T-helper 1 cell (primary cell): ENCODE results near the gene ZNF701.
A peak's percentile ranks its signal among the peaks of the same experiment; 100 is the strongest.
"Not testable (repeated sequence)": the region's sequence is repeated elsewhere in the genome, so short reads cannot be mapped to it uniquely, and the experiment has no call there.

Experiments
- DNase-seq, 5 donors: peaks; one replicate each; pipeline ENCODE4 v3.0.0-alpha.2; 2012 to 2020
- total RNA-seq, 4 donors: gene quantifications; one replicate each; lab custom pipeline; 2026; lab: John Stamatoyannopoulos, UW

The ZNF701 gene
- total RNA-seq, result 7.9 to 20.7 (median 16.8) reads per million in 4 donors

- DNase-seq, result peak; percentile 87 to 94 (median 91)
Measured at GRCh38 chr19:52570000-52570861, at the start of gene ZNF701. TSS of gene ZNF701 (plus strand) at chr19:52570287. CDS start at chr19:52574148, 3,861 bp downstream.

GRCh38 chr19:52522551-52522950 lies 47.5 kb upstream of the ZNF701 start:
- DNase-seq, result no peak

- DNase-seq, result no peak
Measured at GRCh38 chr19:52524086-52524485, 46.0 kb upstream of the ZNF701 start.

GRCh38 chr19:52527134-52527955 lies 42.7 kb upstream of the ZNF701 start, which contains the start of gene ZNF808:
TSS of gene ZNF808 (plus strand) at chr19:52527668. CDS start at chr19:52543285, 15,617 bp downstream.
- peak; percentile 93 to 97 (median 97) for DNase-seq

DNA sequence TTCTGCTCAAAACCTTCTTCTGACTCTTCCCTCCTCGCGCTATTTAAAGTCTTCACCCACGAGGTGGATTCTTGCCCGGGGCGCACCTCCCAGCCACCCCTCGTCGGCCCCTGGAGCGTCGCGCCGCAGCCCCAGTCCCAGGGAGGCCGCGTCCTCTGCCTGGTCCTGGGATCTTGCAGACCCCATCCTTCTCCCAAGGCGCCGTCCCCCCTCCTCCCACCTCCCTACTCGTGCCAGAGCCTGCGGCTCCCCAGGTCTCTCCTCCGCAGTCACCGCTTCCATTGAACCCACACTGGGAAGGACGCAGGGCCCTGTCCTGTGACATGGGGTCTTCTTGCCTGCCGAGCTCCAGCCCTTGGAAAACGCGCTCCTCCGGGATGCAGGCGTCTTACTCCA lies 42.1 kb upstream of the ZNF701 start:
- DNase-seq, result no peak

DNA sequence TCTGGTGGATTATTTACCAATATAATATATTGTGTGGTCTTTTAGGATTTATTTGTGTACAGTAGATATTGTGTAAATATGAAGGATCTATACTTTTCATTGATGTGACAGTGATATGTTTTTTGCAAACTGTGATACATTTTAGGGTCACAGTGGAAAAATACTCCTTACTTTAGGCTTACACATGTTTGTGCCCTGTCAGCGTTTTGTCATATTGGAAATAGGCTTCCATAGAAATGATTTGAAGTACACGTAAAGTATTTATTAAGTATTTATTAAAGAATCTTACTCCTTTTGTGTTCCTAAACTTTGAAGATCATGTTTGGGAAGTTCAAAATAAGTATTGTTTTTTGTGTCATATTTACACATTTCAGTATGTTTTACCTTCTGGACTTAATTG lies 37.6 kb upstream of the ZNF701 start:
- DNase-seq, result no peak

GRCh38 chr19:52533901-52534300 lies 36.2 kb upstream of the ZNF701 start:
- no peak for DNase-seq

DNA sequence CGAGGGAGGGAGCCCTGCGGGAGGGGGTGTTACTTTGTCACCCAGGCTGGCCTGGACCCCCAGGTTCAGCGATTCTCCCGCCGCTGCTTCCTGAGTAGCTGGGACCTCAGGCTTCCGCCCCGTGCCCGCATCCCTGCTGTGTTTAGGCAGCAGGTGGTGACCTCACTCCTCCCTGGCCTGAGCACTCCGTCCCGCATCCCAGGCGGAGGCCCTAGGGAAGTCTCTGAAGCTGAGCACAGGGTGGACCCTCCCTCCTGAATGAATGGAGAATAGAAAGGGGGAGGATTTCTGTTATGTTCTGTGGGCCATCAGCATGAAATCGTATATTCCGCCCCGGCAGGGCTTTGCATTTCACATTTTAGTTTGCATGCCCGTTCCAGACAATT lies 34.7 kb upstream of the ZNF701 start:
- DNase-seq, result peak in 2 of 5 donors; percentile 5 to 8

DNA sequence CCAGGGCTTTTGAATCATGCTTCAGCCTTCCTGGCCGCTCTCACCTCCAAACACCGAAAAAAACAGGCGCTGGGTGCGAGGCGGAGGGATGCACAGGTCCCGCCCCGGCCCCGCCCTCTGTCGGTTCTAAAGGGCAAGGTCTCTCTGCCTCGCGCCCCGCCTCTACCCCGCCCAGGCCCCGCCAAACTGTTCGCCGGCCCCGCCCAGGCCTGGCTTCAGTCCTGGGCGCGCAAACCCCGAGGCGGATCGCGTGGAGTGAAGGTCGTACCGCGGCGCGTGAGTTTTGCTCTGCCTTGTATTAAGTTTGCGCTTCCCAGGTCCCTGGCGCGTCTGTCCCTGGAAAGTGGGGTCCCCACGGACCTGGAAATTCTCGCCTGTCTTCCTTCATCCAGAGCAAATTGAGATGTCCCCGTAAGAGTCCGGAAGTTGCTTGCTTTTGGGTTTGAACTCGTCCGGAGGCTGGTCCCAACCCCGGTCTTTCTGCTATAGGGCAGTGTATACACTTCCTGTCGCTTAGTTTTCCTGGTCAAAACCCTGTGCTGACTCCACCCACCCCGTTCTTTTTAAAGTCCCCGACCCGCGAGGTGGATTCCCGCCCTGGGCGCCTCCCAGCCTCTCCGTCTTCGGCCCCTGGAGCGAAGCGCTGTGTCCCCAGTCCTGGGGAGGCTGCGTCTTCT lies 34.2 kb upstream of the ZNF701 start:
- DNase-seq, result peak; percentile 86 to 92 (median 90)

GRCh38 chr19:52536448-52536800 lies 33.7 kb upstream of the ZNF701 start:
- peak in 4 of 5 donors; percentile 18 to 59 (median 26) for DNase-seq

DNA sequence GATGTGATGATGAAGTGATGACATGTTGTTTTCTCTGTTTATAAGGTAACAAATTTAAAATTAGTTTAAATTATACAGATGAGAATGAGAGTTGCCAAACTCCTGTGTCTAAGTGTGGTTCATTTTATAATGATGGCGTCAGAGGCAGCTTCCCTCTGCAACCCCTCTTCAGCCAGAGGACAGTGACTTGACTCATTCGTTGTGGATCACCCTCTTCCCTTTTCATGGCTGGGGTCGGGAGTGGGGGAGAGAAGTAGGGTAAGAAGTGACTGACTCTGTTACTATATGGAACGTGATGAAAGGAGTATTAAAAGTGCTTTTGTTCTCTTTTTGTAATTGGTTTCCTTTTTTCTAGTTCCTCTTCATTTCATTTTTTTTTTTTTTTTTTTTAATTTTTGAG lies 31.3 kb upstream of the ZNF701 start:
- not testable (repeated sequence) for DNase-seq

GRCh38 chr19:52541176-52541575 lies 28.9 kb upstream of the ZNF701 start:
- DNase-seq, result not testable (repeated sequence)

DNA sequence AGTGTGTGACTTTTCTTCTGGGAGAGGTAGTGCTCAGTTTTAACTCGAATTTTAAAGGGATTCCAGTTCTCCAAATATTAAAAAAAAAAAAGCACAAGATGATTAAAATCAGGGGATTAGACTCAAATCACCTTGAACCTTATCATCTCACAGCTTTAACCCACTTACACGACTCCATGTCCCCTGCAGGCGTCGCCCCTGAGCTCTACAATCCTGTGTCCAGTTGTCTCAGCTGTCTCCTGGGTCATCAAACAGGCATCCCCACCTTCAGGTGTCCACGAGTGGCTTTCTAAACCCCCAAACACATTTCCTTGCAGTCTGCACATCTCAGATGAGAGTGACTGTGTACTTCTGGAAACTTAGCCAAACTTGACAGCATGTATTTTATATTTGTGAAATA lies 28.5 kb upstream of the ZNF701 start:
- DNase-seq, result no peak

DNA sequence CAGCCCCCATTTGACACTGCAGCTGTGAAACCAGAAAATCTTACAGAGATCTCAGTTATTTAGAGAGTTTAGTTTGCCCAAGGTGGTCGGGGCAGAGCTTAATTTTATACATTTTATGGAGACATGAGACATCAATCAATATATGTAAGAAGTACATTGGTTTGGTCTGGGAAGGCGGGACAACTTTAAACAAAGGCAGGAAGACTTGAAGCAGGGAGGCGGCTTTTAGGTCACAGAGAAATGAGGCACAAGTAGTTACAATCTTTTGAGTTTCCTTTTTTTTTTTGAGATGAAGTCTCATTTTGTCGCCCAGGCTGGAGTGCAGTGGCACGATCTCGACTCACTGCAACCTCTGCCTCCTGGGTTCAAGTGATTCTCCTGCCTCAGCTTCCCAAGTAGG lies 27.5 kb upstream of the ZNF701 start:
- DNase-seq, result not testable (repeated sequence)

DNA sequence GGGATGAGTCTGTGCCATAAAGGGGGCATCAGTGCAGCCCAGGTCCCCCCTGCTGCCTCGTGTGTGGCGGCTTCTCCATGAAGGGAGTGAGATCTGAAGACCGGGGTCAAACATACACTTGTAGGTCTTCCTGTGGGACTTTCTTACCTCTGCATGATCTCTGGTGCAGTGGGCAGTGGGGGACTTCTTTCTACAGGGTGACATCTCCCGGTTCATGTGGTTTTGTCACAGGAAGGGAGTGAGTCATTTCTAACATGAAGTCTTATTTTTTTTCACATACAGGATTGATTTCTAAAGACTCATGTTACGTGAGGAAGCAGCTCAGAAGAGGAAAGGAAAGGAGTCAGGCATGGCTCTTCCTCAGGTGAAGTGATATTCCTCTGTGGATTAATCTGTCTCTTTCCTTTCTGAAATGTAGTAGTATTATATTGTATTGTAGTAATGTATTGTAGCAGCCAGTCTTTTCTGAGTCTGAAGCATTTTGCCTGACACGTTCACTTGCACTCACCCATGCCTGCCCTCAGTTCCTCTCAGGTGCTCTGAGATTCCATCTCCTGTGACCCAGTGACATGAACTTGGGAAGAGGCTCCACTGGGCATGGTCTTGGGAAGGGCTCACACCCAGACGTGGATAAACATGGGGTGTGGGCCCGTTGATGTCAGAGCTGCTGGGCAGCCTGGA lies 27.0 kb upstream of the ZNF701 start:
- peak in 3 of 5 donors; percentile 6 to 62 (median 20) for DNase-seq

GRCh38 chr19:52554216-52554971 lies 15.7 kb upstream of the ZNF701 start:
- no peak for DNase-seq

- no peak for DNase-seq
Measured at GRCh38 chr19:52557231-52557995, 12.7 kb upstream of the ZNF701 start.

DNA sequence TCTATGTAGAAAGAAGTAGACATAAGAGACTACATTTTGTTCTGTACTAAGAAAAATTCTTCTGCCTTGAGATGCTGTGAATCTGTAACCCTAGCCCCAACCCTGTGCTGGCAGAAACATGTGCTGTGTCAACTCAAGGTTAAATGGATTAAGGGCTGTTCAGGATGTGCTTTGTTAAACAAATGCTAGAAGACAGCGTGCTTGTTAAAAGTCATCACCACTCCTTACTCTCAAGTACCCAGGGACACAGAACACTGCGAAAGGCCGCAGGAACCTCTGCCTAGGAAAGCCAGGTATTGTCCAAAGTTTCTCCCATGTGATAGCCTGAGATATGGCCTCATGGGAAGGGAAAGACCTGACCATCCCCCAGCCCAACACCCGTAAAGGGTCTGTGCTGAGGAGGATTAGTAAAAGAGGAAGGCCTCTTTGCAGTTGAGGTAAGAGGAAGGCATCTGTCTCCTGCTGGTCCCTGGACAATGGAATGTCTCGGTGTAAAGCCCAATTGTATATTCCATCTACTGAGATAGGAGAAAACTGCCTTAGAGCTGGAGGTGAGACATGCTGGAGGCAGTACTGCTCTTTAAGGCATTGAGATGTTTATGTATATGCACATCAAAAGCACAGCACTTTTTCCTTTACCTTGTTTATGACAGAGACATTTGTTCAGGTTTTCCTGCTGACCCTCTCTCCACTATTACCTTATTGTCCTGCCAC lies 11.2 kb upstream of the ZNF701 start:
- not testable (repeated sequence) for DNase-seq

DNA sequence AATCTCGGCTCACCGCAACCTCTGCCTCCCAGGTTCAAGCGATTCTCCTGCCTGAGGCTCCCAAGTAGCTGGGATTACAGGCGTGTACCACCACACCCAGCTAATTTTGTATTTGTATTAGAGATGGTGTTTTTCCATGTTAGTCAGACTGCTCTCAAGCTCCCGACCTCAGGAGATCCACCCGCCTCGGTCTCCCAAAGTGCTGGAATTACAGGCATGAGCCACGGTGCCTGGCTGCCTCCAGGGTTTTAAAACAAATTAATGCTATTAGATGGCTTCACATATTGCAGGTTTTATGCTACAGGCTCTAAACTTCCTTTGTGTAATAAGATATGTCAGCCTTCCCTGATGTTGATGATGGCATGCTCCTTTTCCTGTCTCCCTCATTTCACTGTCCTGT lies 8.5 kb upstream of the ZNF701 start:
- not testable (repeated sequence) for DNase-seq

DNA sequence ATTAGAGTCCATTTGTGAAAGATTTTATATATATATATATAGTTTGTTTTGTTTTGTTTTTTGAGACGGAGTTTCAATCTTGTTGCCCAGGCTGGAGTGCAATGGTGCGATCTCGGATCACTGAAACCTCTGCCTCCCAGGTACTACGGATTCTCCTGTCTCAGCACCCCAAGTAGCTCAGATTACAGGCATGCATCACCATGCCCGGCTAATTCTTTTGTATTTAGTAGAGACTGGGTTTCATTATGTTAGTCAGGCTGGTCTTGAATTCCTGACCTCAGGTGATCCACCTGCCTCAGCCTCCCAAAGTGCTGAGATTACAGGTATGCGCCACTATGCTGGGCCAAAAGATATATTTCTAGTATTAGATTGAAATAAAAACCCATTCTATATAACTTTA lies 4.0 kb upstream of the ZNF701 start:
- DNase-seq, result no peak
